WI38 (cell line): ENCODE data around the gene CYP21A2.

ENCODE experiments used
- H3K4me3 ChIP-seq: 2 replicates; pipeline ENCODE4 v1.5.1; 2011; ENCODE audit warnings: low read depth, mild to moderate bottlenecking, control low read depth, low read length
- TF ChIP-seq, protein P1 (sequence below): IDR thresholded peaks from 2 replicates; pipeline ENCODE4 v1.5.1; 2012; ENCODE audit warnings: low read depth, mild to moderate bottlenecking, control low read depth, low read length

Gene CYP21A2

DNA sequence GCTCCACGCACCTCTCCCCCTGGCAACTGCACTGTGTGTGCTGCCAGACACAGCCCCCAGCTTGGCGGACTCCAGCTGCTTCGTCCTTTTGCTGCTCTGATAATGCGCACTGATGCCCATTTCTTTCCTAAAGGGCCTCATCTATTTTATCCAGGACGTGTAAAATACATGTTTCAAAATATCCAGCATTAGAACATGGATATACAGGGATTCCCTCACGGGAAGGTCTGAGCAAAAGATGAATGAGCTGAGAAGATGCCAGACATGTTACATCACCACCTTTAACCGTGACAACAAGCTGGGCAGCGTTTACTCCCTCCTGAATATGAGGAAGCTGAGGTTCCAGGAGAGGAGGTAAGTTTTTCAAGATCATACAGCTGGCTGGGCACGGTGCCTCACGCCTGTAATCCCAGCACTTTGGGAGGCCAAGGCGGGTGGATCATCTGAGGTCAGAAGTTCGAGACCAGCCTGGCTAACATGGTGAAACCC lies 38.1 kb downstream of the CYP21A2 start:
- no peak overlapping the region for H3K4me3 ChIP-seq
- TF ChIP-seq, protein P1, sequence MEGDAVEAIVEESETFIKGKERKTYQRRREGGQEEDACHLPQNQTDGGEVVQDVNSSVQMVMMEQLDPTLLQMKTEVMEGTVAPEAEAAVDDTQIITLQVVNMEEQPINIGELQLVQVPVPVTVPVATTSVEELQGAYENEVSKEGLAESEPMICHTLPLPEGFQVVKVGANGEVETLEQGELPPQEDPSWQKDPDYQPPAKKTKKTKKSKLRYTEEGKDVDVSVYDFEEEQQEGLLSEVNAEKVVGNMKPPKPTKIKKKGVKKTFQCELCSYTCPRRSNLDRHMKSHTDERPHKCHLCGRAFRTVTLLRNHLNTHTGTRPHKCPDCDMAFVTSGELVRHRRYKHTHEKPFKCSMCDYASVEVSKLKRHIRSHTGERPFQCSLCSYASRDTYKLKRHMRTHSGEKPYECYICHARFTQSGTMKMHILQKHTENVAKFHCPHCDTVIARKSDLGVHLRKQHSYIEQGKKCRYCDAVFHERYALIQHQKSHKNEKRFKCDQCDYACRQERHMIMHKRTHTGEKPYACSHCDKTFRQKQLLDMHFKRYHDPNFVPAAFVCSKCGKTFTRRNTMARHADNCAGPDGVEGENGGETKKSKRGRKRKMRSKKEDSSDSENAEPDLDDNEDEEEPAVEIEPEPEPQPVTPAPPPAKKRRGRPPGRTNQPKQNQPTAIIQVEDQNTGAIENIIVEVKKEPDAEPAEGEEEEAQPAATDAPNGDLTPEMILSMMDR: no peak

DNA sequence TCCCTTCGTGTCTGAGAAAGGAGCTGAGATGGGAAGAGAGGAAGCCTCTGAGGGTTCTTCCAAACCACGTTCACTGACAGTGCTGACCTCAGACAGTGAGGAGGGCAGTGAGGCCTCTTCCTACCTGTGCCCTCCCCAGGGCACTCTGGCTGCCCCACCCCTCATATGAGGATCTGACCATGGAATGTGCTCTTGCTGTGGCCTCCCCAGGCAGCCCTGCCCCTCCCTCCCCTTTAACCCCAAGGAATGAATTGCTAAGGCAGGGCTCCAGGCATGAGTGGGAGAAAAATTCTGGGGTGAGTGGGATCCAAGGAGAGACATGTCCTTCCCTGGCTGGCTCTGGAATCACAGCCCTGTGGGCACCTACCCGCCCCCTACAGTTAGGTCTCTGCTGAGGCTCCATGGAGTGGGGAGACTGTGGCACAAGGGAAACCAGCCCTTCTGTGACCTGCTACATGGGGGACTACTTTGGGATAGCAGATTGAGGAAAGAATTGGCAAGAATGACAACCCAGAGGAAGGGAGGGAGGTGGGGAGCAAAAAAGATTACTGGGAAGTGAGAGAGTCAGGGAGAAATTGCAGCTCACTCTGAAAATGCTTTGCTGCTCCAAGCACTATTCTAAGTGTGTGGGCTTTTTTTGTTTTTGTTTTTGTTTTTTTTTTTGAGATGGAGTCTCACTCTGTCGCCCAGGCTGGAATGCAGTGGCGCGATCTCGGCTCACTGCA lies 41.5 kb downstream of the CYP21A2 start:
- no peak overlapping the region for H3K4me3 ChIP-seq
- TF ChIP-seq, protein P1: no peak

DNA sequence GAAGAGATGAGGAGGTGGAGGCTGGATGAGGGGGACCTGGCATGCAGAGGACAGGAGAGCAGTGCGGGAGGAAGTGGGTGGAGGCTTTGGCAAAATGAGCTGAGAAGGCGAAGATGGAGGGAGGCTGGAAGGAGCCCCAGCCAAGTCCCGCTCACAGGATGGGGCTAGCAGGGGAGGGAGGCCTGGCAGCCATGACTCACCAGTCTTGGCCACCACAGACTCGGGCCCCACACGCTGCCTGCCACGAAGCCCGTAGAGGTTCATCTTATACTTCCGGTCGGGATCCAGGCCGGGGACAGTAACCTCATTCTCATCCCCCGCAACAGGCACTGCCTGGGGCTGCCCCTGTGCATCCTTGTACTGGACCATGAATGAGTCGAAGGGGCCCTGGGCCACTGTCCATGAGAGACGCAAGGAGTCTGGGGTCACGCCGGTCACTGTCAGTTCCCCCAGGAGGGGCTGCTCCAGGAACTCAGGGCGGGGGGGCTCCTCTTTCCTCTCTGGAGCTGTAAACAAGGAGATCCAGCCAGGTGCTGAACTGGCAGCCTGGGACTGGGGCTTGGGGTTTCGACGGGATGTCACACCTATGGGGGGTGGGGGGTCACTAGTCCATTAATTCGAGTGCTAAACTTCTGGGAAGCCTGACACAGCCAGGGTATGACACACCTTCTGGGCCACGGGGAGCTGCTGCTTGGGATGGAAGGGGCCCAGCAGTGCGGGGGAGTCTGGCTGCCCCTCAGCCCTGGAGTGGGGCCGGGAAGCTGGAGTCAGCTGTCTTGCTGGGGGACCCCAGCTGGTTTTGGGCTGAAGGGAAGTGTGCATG lies 43.2 kb downstream of the CYP21A2 start:
- no peak overlapping the region for H3K4me3 ChIP-seq
- TF ChIP-seq, protein P1: no peak

DNA sequence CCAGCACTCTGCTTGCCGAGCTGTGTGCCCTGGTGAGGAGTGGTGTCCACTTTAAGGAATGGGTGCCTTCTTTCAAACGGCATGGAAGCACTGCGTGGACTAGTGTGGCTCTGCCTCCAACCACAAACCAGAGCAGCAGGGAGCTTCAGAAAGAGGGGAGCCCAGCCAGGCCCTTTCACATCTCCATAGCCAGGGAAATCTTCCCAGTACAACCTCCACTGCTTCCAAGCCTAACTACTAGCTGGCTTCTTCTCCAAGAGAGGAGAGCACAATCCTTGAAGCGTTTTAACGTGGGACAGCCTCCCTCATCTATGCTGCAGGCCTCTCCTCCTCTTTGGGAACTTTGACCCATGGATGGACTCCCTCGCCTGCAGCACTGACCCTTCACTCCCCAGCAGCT lies 44.3 kb downstream of the CYP21A2 start:
- no peak overlapping the region for H3K4me3 ChIP-seq
- TF ChIP-seq, protein P1: no peak

DNA sequence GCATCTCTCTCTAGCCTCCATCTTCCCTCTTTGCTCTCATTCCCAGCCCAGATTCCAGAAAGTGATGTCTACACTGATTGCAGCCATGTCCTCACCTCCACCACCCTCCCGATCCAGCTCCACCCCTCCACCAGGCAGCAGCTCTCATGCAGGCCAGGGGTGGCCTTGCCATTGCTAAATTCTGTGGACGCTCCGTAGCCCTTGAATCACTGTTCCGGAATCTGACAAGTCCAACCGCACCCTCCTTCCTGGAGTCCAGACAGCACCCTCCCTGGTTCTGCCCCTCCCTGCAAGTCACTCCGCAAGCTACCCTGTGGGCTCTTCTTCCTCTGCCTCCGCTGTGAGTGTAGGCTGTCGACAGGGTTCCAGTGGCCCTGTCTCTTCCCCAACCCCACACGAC lies 44.7 kb downstream of the CYP21A2 start:
- TF ChIP-seq, protein P1: no peak
- H3K4me3 ChIP-seq: no peak overlapping the region

DNA sequence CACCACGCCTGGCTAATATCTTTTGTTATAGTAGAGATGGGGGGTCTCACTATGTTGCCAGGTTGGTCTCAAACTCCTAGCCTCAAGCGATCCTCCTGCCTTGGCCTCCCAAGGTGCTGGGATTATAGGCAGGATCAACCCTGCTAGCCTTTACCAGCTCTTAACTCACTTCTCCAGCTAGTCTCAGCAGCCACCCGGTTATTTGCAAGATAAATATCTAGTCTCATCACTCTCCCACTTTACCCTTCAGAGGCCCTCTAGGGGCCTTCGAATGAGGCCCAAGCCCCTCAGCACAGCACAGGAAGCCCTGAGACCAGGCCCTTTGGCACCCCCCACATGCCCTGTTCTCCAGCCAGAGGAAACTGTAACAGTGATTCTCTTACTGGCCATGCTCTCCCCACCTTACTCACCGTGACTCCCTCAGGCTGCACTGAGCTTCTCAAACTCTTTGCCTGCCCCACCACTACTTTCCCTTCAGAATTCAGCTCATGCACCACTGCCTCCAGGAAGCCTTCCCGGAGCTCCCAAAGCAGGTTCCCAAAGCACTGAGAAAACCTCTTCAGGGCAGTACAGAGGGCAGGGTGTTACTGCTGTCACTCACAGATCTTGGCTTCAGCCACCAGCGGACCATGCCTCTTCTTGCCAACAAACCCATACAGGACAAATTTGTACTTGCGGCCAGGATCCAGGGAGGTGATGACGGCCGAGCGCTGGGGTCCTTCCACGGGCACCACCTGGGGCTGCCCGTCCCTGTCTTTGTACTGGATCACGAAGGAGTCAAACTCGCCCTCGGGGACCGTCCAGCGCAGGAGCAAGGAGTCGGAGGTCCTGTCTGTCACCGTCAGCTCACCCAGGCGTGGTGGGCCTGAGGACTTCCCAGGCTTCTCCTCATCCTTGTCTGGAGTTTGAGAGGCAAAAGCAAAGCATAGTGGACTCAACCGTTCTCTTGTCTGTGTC lies 45.9 kb downstream of the CYP21A2 start:
- TF ChIP-seq, protein P1: no peak
- no peak overlapping the region for H3K4me3 ChIP-seq
